ENCODE data around the gene FARS2.

GRCh38 chr6:5786321-5786968 is 525.1 kb downstream of the FARS2 start:
- no peak for TF ChIP-seq CTCF (IDR thresholded peaks at IDR 0.05)
- no peak for TF ChIP-seq POLR2A (IDR thresholded peaks at IDR 0.05)
- TF ChIP-seq POLR2AphosphoS5 (IDR thresholded peaks at IDR 0.05), result no peak
- no peak for TF ChIP-seq EP300 (IDR thresholded peaks at IDR 0.05)
